Activated CD4-positive, alpha-beta T cell treated with anti-CD3 and anti-CD28 coated beads, Interleukin-2, Interleukin-4, amounts not matched to agents 100 ng/mL and 50 ng/mL, durations not matched to agents 16 hours and 8 hours (primary cell): Measurements from ENCODE around the gene SHMT1.
A peak's percentile ranks its signal among the peaks of the same experiment; 100 is the strongest.
"Not testable (repeated sequence)": the region's sequence is repeated elsewhere in the genome, so short reads cannot be mapped to it uniquely, and the experiment has no call there.

Experiments
- DNase-seq: peaks from one replicate; pipeline ENCODE4 v3.0.0-alpha.2; 2020; ENCODE audit warnings: low spot score

Gene SHMT1

DNA sequence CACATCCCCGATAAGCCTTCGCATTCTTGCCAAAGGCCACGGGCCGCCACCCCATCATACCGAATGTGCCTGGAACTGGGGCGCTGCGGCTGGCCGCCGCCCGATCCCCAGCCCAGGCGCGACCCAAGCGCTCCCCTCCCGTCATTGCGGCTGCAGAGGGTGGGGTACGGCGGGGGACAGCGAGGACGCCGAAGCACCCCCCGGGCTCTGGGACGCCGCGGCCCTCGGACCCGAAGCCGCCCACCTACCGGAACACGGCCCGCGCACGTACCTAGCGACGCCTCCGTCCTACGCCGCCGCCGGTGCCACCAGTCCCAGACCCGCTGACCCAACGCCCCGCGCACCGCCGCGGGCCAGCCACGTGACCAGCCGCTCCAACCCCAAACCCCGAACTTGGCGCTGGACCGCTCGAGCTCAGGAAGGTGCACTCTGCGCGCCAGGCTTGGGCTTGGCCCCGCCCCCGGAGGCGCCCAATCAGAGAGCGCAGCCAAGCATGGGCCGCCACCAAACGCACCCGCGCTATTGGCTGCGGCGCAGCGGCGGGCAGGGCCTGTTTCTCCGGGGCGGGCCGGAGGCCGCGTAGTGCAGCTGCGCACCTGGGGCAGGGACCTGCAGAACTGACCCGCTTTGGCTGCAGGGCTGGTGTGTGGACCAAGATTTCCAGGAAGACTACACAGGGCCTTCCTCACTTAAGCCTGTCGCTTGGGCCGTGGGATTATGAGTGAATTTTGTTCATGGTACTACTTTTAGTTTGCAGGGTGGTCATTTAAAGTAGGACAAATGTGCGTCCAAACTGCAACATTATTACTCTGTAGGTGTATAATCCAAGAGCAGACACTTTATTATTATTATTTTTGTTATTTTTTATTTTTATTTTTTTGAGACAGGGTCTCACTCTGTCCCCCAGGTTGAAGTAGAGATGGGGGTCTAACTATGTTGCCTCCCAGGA is at the start of gene SHMT1:
SHMT1 (minus strand) TSS at position 450 of the 949 bp plus-strand sequence. CDS start 7,569 bp downstream, outside the sequence.
- peak; percentile 96 for DNase-seq

DNA sequence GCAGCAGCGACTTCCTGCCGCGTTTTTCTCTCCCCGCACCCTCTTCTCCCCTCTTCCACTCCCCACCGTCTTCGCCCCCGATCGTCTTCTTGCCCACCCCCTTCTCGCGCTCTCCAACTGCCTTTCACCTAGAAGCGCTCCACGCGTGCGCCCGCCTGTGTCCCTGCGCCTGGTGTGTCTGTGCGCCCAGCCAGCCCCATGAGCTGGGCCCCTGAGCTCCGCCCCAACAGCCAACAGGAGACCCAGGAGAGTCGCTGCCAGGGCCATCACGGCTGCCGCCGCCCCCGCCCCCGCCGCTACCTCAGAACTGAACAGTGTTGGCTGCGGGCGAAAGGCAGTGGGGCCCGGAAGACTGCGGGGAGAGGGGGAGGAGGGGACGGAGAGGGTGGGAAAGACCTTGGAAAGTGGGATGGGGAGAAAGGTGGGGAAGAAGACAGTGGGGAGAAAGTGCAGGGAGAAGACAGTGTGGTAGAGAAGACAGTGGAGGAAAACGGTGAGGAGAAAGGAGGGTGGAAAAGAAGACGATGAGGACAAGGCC is 48.7 kb upstream of the SHMT1 start:
- DNase-seq: not testable (repeated sequence)

DNA sequence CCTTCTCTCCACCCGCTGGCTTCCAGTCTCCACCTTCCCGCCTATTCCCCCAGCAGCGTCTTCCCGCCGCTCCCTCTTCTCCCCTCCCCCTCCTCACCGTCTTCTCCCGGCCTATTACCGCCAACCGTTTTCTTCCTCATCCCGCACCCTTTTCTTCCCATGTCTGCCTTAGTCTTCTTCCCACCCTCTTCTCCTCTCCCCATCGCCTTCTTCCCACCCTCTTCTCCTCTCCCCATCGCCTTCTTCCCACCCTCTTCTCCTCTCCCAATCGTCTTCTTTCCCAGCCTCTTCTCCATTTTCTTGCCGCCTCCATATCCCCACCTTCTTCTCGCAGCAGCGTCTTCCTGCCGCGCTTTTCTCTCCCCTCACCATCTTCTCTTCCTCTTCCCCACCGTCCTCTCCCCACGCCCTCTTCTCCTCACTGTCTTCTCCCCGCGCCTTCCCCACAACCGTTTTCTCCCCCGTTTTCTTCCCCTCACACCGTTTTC is 48.1 kb upstream of the SHMT1 start:
- DNase-seq: not testable (repeated sequence)

DNA sequence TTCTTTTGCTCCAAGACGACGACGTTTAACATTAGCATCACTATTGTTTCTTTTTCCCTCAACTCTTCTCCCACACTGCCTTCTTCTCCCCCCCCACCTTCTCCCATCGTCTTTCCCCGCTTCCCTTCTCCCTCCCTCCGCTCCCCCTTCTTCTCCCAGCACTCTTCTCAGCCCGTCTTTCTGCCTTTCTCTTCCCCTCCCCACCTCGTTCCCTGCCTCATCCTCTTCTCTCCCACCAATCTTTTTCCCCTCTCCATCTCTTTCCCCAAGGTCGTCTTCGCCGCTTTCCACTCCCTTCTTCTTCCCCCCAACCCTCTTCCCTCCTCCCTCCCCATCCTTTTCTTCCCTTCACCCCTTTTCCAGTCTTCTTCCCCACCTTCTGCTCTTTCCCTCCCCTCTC is 47.4 kb upstream of the SHMT1 start:
- not testable (repeated sequence) for DNase-seq

DNA sequence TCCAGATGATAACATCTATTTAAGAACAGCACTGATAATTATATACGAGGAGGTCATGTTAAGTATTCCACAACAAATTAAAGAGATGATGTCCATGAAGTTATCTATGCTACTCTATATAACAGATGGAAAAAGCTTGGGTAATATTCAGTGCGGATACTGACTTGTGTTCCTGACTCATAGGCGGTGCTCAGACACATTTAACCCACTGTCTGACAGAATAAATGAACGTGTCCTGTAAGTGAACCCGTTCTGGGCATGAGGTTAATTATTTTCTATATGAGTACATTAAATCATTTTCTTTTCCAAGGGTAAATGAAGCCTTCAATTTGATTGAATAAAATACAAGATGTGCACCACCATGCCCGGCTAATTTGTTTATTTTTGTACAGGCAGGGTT is 46.0 kb upstream of the SHMT1 start:
- not testable (repeated sequence) for DNase-seq

- peak; percentile 15 for DNase-seq
These were observed 45.6 kb upstream of the SHMT1 start for GRCh38 chr17:18408906-18409305.

DNA sequence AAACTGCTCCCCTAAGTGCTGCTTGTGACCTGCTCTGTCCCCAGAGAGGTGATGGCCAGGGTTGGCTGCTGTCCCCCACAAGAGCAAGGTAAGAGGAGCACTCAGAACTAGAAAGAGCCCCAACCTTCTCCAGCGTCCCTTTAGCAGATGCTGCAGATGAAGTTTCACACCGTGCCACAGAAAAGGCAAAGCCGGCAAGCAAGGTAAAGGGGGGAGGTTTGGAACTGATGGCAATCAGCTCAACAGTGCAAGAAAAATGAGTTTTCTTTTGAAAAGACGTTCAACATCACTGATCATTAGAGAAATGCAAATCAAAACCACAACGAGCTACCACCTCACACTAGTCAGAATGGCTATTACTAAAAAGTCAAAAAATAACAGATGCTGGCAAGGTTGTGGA is 40.3 kb upstream of the SHMT1 start:
- DNase-seq: not testable (repeated sequence)

DNA sequence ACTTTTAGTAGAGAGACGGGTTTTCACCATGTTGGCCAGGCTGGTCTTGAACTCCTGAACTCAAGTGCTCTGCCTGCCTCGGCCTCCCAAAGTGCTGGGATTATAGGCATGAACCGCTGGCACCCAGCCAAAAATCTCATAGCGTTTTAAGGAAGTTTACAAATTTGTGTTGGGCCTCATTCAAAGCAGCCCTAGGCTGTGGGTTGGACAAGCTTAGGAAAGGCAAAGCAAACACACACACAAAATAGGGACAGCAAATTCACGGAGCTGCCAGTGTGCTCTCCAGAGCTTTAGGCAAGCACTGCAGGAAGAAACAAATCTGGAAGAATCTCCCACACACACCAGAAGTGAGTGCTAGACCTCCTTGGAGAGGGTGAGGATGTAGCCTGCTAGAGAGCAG is 39.8 kb upstream of the SHMT1 start:
- not testable (repeated sequence) for DNase-seq

- not testable (repeated sequence) for DNase-seq
These were observed 38.7 kb upstream of the SHMT1 start for GRCh38 chr17:18401872-18402590.

DNA sequence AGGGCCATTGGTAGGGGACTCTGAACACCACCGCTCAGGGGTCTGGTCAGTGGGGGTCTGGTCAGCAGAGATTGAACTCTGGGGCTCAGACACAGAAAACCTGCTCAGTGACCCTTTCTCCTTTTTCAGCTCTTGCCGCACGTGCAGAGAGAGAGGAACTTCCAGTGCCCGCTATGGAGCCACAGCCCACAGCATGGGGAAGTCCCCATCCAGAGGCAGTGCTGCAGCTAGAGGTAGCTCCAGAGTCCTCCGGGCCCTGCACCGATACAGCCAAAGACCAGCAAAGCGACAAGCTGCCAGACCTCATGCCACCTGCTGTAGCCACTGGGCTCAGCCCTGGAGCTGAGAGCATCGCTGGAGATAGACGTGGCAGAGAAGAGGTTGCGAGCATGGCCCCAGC is 25.4 kb upstream of the SHMT1 start:
- not testable (repeated sequence) for DNase-seq

DNA sequence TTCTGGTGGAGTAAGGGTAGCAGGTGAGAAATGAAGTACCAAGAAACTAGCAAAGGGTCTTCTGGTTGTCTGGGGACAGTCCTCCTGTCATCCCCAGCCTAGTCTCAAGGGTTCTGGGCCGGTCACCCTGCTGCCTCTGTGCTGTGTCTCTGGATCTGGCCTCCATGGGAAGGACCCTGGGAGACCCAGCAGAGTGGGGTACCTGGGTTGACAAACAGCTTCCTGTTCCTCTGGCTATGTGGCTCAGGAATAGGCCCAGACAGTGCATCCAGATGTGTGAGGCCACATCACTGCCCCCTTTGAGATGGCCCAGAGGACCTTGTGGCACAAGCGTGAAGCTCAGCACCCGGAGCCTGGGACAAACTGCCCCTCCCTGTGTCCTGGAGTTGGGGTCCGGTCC is 24.9 kb upstream of the SHMT1 start:
- DNase-seq: not testable (repeated sequence)

GRCh38 chr17:18387583-18387982 is 24.2 kb upstream of the SHMT1 start:
- DNase-seq: not testable (repeated sequence)

DNA sequence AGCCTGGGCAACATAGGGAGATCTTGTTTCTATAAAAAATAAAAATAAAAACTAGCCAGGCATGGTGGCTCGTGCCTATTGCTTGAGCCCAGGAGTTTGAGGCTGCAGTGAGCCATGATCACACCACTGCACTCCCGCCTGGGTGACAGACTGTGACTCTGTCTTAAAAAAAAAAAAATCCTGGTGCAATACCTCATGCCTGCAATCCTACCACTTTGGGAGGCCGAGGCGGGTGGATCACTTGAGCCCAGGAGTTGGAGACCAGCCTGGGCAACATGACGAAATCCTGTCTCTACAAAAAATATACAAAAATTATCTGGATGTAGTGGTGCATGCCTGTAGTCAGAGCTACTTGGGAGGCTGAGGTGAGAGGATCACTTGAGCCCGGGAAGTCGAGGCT is 20.9 kb upstream of the SHMT1 start:
- DNase-seq: not testable (repeated sequence)

DNA sequence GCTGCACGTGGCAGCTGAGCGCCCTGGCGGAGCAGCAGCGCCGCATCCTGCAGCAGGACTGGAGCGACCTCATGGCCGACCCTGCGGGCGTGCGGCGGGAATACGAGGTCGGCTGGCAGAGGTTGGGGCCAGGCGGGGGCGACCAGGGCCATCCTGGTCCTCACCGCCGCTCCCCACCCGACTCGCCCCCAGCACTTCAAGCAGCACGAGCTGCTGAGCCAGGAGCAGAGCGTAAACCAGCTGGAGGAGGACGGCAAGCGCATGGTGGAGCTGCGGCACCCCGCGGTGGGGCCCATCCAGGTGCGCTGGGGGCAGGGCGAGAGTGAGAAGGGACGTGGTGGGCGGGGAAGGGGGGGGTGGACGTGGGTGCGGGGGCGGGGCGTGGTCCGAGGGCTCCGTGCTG is 19.7 kb upstream of the SHMT1 start:
- DNase-seq: not testable (repeated sequence)

GRCh38 chr17:18382441-18383078 is 19.2 kb upstream of the SHMT1 start:
- no peak for DNase-seq

DNA sequence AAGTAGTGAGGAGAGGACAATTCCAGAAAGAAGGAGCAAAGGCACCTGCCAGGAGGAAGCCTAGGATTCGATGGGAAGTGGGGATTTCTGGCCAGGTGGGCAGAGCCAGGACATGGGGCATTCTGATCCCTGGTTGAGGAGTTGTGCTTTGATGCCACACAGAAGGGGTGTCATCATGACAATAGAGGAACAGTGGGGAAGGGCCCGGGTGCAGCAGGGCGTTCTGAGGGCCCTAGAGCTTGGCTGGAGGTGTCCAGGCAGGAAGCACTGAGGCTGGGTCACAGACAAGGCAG is 18.5 kb upstream of the SHMT1 start:
- DNase-seq: no peak

DNA sequence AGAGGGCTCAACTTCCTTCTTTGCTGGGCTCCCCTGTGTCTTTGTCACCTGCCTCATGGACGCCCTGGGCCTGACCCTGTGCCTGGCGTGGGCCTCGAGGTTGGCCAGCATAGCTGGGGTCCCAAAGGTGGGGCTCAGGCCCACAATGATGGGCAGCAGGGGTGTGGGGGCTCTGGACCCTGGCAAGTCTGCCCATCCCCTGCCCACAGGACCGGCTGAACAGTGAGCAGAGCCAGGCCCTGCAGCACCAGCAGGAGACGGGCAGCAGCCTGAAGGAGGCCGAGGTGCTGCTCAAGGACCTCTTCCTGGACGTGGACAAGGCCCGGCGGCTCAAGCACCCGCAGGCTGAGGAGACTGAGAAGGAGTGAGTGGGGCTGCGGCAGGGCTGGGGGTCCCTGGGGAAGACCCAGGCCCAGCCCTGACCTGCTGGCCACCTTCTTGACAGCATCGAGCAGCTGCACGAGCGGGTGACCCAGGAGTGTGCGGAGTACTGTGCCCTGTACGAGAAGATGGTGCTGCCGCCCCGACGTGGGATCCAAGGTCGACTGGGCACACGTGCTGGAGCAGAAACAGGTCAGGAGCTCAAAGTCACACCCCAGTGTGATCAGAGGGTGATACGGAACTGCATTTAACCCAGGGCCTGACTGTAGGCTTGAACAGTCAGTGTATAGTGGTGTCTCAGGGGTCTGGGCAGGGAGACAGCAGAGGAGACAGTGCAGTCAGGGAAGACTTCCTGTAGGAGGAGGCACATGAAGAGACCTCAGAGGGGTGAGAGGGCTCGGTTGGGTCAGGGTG is 18.0 kb upstream of the SHMT1 start:
- no peak for DNase-seq

DNA sequence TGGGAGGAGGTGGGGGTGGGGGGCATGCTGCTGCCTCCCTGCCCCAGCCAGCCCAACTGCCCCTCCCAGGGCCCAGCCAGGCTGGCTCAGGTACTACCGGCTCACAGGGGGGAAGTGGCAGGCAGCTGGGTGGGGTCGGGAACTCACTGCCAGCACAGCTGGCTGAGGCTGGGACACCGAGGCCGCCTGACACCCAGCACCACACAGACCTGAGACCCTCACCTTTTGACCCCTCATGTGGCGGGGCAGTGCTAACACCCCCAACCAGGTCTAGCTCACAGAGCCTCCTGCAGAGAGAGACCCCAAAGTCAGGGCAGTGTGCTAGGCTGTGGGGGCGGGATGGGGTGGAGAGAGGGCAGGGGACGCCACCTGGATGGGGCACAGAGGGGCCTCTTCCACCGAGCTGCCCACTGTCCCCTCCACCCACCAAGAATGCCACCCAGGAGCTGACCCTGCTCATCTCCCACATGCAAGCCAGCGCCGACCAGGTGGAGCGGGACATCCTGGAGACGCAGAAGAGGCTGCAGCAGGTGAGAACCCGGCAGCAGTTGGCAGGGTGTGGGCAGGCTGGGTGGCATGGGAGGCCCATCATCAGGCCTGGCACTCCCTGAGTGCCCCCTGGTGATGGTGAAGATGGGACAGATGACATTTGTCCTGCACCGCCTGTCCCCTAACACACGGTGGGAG is 17.3 kb upstream of the SHMT1 start:
- no peak for DNase-seq

- DNase-seq: no peak
These were observed 16.1 kb upstream of the SHMT1 start for GRCh38 chr17:18379246-18380146.

GRCh38 chr17:18378614-18379013 is 15.3 kb upstream of the SHMT1 start:
- not testable (repeated sequence) for DNase-seq
